Neural cell (in vitro differentiated cells): ENCODE results near the gene SLC39A7. TPM values are rescaled to one million over a fixed set of nuclear protein-coding genes. Genes with fewer than 3 reads are reported as not detected.

ENCODE experiments used
- H2AFZ ChIP-seq: fragments of 200-600, 300-800 bp; sonication (generic), shearing (Covaris generic); 2 replicates; pipeline ENCODE4 v1.6.0; 2014; ENCODE audit warnings: low read depth, mild to moderate bottlenecking, antibody characterized with exemption, low read length, moderate library complexity
- H3F3A ChIP-seq: fragments of 200-600 bp; shearing (Covaris generic); 2 replicates; pipeline ENCODE4 v1.6.1; 2016; ENCODE audit warnings: mild to moderate bottlenecking, moderate library complexity, mixed read lengths, antibody characterized with exemption, low read length; ENCODE audit not compliant: insufficient read depth, poor library complexity, severe bottlenecking
- H3K27ac ChIP-seq: fragments of 200-600, 300-800 bp; sonication (generic), shearing (Covaris generic); 2 replicates; pipeline ENCODE4 v1.5.1; 2014; ENCODE audit warnings: mild to moderate bottlenecking, low read length, moderate library complexity
- H3K27me3 ChIP-seq: fragments of 300-800, 200-600 bp; sonication (generic), shearing (Covaris generic); 2 replicates; pipeline ENCODE4 v1.6.0; 2014; ENCODE audit warnings: mild to moderate bottlenecking, low read depth, low read length, moderate library complexity; ENCODE audit not compliant: insufficient read depth
- H3K36me3 ChIP-seq: fragments of 300-800, 200-600 bp; sonication (generic), shearing (Covaris generic); 2 replicates; pipeline ENCODE4 v1.5.1; 2014; ENCODE audit warnings: mild to moderate bottlenecking, antibody characterized with exemption, low read length, moderate library complexity; ENCODE audit not compliant: insufficient read depth
- H3K4me2 ChIP-seq: fragments of 300-800, 200-600 bp; sonication (generic), shearing (Covaris generic); 2 replicates; pipeline ENCODE4 v1.6.0; 2014; ENCODE audit warnings: mild to moderate bottlenecking, low read length
- H3K4me3 ChIP-seq: fragments of 300-800, 200-600 bp; sonication (generic), shearing (Covaris generic); 2 replicates; pipeline ENCODE4 v1.5.1; 2014; ENCODE audit warnings: mild to moderate bottlenecking, low read length, moderate library complexity
- H3K79me2 ChIP-seq: fragments of 200-600 bp; shearing (Covaris generic); replicated peaks from 2 replicates; pipeline ENCODE4 v1.6.0; 2014; ENCODE audit warnings: mild to moderate bottlenecking, low read length, moderate library complexity; ENCODE audit not compliant: insufficient read depth
- H3K9ac ChIP-seq: fragments of 300-800, 200-600 bp; sonication (generic), shearing (Covaris generic); 2 replicates; pipeline ENCODE4 v1.6.1; 2016; ENCODE audit warnings: mild to moderate bottlenecking, low read length, mixed read lengths
- H3K9me2 ChIP-seq: fragments of 200-600 bp; shearing (Covaris generic); 2 replicates; pipeline ENCODE4 v1.6.1; 2016; ENCODE audit warnings: mild to moderate bottlenecking, low read length, mixed read lengths; ENCODE audit not compliant: insufficient read depth
- H3K9me3 ChIP-seq: fragments of 200-600, 300-800 bp; sonication (generic), shearing (Covaris generic); 2 replicates; pipeline ENCODE4 v1.6.1; 2016; ENCODE audit warnings: mild to moderate bottlenecking, mixed run types, low read length, moderate library complexity, mixed read lengths
- H4K20me1 ChIP-seq: fragments of 200-600 bp; shearing (Covaris generic); 2 replicates; pipeline ENCODE4 v1.6.1; 2016; ENCODE audit warnings: mild to moderate bottlenecking, mixed run types; ENCODE audit not compliant: insufficient read depth
- EP300 ChIP-seq: fragments of 450-650 bp; conservative IDR thresholded peaks from 2 replicates; pipeline ENCODE4 v1.6.1; 2014; ENCODE audit warnings: antibody characterized with exemption, mild to moderate bottlenecking, moderate library complexity; ENCODE audit not compliant: poor library complexity, severe bottlenecking
- EZH2 ChIP-seq: fragments of 200-600, 300-800 bp; shearing (Covaris generic), sonication (generic); IDR thresholded peaks from 2 replicates; pipeline ENCODE4 v1.6.1; 2014; ENCODE audit warnings: antibody characterized with exemption, low read length, borderline replicate concordance, mild to moderate bottlenecking; ENCODE audit not compliant: insufficient read depth, poor library complexity, severe bottlenecking
- MXI1 ChIP-seq: fragments of 450-650 bp; conservative IDR thresholded peaks from 2 replicates; pipeline ENCODE4 v1.6.1; 2014; ENCODE audit warnings: antibody characterized with exemption, mild to moderate bottlenecking; ENCODE audit not compliant: poor library complexity, severe bottlenecking
- POLR2AphosphoS5 ChIP-seq: IDR thresholded peaks from 2 replicates; pipeline ENCODE4 v1.6.1; 2012
- RAD21 ChIP-seq: fragments of 450-650 bp; conservative IDR thresholded peaks from 2 replicates; pipeline ENCODE4 v1.6.1; 2014; ENCODE audit warnings: antibody characterized with exemption, mild to moderate bottlenecking, moderate library complexity
- SMC3 ChIP-seq: fragments of 450-650 bp; conservative IDR thresholded peaks from 2 replicates; pipeline ENCODE4 v1.6.1; 2014; ENCODE audit warnings: antibody characterized with exemption, mild to moderate bottlenecking, moderate library complexity; ENCODE audit not compliant: poor library complexity
- TAF1 ChIP-seq: IDR thresholded peaks from 2 replicates; pipeline ENCODE4 v1.6.1; 2012; ENCODE audit warnings: low read depth
- polyA plus RNA-seq: library from polyadenylated mRNA; depleted of rRNA; stranded (reverse); fragments of >200 nt; gene quantifications from 2 replicates; pipeline ENCODE4 v1.2.3, GENCODE V29; 2014
- TF ChIP-seq, protein P1 (sequence below): fragments of 450-650 bp; IDR thresholded peaks from 2 replicates; pipeline ENCODE4 v1.5.1; 2014; ENCODE audit warnings: antibody characterized with exemption, mild to moderate bottlenecking, moderate library complexity; ENCODE audit not compliant: poor library complexity, severe bottlenecking
- TF ChIP-seq, protein P2 (sequence below): IDR thresholded peaks from 2 replicates; pipeline ENCODE4 v1.6.1; 2012; ENCODE audit warnings: borderline replicate concordance

SLC39A7 gene
- polyA plus RNA-seq, 1 donor from 2014 or later: 99.8 TPM

- Histone ChIP-seq H3F3A (no peaks in the 10 kb centered on the region), H2AFZ (no peak overlapping the region), H3K27me3 (peaks cover 8% of the 10 kb centered on the region), H3K9ac (no peak overlapping the region), H3K9me3 (no peaks in the 10 kb centered on the region), H3K79me2 (no peaks in the 10 kb centered on the region), H3K4me2 (no peak overlapping the region), H3K27ac (no peak overlapping the region), H4K20me1 (no peaks in the 10 kb centered on the region), H3K4me3 (no peak overlapping the region), H3K9me2 (no peaks in the 10 kb centered on the region), H3K36me3 (no peaks in the 10 kb centered on the region)
- TF ChIP-seq EP300 (no peak), SMC3 (no peak), TAF1 (no peak), MXI1 (no peak), EZH2 (no peak), POLR2AphosphoS5 (no peak), RAD21 (no peak)
- TF ChIP-seq, protein P1, sequence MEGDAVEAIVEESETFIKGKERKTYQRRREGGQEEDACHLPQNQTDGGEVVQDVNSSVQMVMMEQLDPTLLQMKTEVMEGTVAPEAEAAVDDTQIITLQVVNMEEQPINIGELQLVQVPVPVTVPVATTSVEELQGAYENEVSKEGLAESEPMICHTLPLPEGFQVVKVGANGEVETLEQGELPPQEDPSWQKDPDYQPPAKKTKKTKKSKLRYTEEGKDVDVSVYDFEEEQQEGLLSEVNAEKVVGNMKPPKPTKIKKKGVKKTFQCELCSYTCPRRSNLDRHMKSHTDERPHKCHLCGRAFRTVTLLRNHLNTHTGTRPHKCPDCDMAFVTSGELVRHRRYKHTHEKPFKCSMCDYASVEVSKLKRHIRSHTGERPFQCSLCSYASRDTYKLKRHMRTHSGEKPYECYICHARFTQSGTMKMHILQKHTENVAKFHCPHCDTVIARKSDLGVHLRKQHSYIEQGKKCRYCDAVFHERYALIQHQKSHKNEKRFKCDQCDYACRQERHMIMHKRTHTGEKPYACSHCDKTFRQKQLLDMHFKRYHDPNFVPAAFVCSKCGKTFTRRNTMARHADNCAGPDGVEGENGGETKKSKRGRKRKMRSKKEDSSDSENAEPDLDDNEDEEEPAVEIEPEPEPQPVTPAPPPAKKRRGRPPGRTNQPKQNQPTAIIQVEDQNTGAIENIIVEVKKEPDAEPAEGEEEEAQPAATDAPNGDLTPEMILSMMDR: no peak
- TF ChIP-seq, protein P2, sequence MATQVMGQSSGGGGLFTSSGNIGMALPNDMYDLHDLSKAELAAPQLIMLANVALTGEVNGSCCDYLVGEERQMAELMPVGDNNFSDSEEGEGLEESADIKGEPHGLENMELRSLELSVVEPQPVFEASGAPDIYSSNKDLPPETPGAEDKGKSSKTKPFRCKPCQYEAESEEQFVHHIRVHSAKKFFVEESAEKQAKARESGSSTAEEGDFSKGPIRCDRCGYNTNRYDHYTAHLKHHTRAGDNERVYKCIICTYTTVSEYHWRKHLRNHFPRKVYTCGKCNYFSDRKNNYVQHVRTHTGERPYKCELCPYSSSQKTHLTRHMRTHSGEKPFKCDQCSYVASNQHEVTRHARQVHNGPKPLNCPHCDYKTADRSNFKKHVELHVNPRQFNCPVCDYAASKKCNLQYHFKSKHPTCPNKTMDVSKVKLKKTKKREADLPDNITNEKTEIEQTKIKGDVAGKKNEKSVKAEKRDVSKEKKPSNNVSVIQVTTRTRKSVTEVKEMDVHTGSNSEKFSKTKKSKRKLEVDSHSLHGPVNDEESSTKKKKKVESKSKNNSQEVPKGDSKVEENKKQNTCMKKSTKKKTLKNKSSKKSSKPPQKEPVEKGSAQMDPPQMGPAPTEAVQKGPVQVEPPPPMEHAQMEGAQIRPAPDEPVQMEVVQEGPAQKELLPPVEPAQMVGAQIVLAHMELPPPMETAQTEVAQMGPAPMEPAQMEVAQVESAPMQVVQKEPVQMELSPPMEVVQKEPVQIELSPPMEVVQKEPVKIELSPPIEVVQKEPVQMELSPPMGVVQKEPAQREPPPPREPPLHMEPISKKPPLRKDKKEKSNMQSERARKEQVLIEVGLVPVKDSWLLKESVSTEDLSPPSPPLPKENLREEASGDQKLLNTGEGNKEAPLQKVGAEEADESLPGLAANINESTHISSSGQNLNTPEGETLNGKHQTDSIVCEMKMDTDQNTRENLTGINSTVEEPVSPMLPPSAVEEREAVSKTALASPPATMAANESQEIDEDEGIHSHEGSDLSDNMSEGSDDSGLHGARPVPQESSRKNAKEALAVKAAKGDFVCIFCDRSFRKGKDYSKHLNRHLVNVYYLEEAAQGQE: no peak
Measured at GRCh38 chr6:33164665-33165373, 35.8 kb upstream of the SLC39A7 start.

DNA sequence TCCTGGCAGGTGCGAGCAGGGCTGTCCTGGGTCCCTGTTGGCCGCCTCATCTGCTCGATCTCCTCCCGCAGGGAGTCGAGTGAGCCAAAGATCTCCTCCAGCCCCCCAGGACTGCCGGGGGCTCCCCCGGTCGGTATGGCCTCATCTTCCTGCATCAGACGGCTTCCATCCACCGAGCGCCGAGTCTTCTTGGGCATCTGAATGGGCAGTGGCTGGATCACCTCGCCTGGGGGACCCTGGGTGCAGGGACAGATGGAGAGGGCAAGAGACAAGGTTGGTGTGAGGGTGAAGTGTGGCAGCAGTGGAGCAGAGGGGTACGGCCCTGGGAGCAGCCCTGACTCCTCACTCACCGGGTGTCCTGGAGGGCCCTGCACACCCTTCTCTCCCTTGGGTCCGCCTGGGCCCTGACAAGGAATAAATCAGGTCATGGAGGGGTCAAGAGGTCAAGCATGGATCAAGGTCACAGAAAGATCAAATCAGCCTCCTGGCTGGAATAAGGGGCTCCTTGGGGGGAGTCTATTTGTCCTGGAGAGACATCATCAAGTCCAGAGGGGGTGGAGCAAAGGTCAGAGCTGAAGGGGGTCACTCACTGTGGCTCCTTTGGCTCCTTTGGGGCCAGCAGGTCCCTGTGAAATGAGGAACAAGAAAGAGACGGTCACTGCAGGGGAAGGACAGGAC is 34.9 kb upstream of the SLC39A7 start:
- Histone ChIP-seq H3K27ac (no peak overlapping the region), H3K36me3 (no peaks in the 10 kb centered on the region), H3F3A (no peaks in the 10 kb centered on the region), H3K9me2 (no peaks in the 10 kb centered on the region), H3K79me2 (no peaks in the 10 kb centered on the region), H3K9me3 (no peaks in the 10 kb centered on the region), H3K9ac (no peak overlapping the region), H4K20me1 (no peaks in the 10 kb centered on the region), H2AFZ (no peak overlapping the region), H3K4me3 (no peak overlapping the region), H3K4me2 (no peak overlapping the region), H3K27me3 (peaks cover 8% of the 10 kb centered on the region)
- TF ChIP-seq, protein P2: no peak
- TF ChIP-seq EP300 (no peak), MXI1 (no peak), SMC3 (no peak), TAF1 (no peak), POLR2AphosphoS5 (no peak), RAD21 (no peak)
- TF ChIP-seq, protein P1: no peak
